COLO668 (cell line): ENCODE data around the gene LSG1.
"Not testable (repeated sequence)": the region's sequence is repeated elsewhere in the genome, so short reads cannot be mapped to it uniquely, and the experiment has no call there.

ENCODE experiments used
- DNase-seq: peaks from one replicate; lab custom pipeline; 2025; ENCODE audit not compliant: unreplicated experiment; lab: John Stamatoyannopoulos, UW

LSG1 gene

GRCh38 chr3:194658477-194659242 is 13.3 kb downstream of the LSG1 start:
- no peak for DNase-seq

- peak; percentile 24 for DNase-seq
Observed at GRCh38 chr3:194657439-194657838, 14.6 kb downstream of the LSG1 start.

- DNase-seq, result no peak
Observed at GRCh38 chr3:194654443-194654842, 17.5 kb downstream of the LSG1 start.

DNA sequence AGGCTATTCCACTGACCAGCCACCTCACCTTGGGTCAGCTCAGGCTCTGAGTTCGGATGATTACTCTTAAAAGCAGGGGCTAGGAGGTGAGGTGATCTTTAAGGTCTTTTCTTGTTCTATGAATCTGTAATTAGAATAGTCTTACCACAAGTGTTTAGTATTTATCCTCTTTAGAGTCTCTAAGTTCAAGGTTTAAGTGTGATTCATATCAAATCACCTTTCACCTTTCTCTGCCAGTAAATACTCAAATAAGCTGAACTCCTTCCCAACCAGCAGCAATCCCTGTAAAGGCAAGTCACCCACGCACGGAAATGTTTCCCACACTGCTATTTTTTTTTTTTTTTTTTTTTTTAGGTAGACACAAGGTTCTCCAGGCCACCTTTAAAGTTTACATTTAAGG is 24.2 kb downstream of the LSG1 start:
- DNase-seq, result no peak

GRCh38 chr3:194642769-194643168 is 29.2 kb downstream of the LSG1 start:
- no peak for DNase-seq

GRCh38 chr3:194640829-194641228 is 31.2 kb downstream of the LSG1 start:
- DNase-seq, result no peak

- no peak for DNase-seq
Observed at GRCh38 chr3:194638991-194639605, 32.9 kb downstream of the LSG1 start.

DNA sequence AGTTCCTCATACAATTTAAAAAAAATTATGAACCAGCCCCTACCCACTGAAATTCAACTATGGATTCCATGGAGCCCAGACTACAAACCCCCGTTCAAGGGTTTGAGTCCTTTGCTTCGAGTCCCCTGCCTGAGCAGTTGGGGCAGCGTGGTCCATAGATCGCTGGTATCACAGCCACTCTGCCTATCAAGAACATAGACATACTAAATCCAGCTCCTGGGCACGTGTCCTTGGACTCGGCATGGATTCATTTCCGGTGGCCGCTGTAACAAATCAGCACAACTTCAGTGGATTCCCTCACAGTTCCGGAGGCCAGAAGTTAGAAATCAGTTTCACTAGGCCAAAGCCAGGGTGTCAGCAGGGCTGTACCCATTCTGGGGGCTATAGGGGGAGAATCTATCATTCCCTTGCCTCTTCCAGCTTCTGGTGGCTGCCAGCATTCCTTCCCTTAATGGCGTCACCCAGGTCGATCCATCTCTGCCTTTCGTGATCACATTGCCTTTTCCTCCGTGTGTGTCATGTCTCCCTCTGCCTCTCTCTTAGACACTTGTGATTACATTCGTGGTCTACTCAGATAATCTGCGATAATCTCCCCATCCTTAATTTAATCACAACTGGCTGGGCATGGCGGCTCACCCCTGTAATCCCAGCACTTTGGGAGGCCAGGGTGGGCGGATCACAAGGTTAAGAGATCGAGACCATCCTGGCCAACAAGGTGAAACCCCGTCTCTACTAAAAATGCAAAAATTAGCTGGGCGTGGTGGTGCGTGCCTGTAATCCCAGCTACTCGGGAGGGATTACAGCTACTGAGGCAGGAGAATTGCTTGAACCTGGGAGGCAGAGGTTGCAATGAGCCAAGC is 34.2 kb downstream of the LSG1 start:
- no peak for DNase-seq

- DNase-seq, result no peak
Observed at GRCh38 chr3:194637066-194637465, 34.9 kb downstream of the LSG1 start.

- DNase-seq, result peak; percentile 69
Observed at GRCh38 chr3:194633349-194634004, 38.5 kb downstream of the LSG1 start, which contains the start of gene TMEM44. TMEM44 (minus strand) TSS chr3:194633419; CDS start chr3:194633215, 204 bp downstream.

DNA sequence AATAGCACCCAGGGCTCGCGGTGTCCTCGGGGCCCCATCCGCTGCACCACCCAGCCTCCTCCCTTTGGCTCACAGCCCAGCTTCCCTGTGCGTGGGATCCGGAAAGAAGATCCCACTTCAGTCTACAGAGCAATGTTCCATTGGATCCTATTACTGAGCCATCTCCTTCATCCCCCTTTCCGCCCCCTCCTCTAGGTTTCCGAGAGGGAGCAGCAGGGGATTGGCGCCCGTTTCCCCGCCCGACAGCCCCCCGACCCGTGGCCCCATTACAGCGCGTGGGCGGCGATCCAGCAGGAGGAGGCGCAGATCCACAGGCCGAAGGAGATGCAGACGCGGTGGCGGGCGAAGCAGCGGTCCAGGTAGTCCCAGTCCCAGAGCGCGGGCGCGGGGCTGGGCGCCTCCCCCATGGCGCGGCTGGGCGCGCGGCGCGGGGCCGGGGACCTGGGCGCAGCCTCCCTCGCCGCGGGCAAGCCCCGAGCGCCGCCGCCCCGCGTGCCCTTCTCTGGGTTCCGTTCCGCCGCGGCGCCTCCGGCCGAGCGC is 39.1 kb downstream of the LSG1 start:
- DNase-seq, result peak; percentile 51

DNA sequence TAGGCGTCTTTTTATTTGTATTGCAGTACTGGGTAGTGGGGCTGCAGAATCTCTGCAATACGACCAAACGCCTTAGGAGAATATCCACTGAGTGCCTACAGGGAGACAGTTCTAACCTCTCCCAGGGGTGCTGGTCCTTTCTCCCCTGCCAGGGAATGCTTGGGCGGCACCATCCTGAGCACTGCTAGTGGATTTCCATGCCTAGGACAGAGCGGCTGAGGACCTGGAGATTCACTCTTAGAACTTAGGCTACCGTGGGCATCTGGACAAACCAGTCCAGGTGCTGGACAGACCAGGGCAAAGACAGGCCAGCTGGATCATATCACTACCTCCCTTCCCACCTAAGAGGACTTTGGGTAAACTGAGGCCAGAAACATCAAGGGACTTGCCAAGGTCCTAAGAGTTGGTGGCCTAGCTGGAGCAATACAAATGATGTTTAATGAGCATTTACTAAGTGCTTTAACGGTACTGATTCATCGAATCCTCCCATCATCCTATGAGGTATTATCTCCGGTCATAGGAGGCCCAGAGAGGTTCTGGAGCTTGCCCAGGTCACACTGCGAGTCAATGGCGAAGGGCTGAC is 39.7 kb downstream of the LSG1 start:
- no peak for DNase-seq

- DNase-seq, result no peak
Observed at GRCh38 chr3:194631696-194632095, 40.3 kb downstream of the LSG1 start.

- DNase-seq, result not testable (repeated sequence)
Observed at GRCh38 chr3:194630681-194631080, 41.3 kb downstream of the LSG1 start.

- DNase-seq, result no peak
Observed at GRCh38 chr3:194624956-194625355, 47.0 kb downstream of the LSG1 start.

DNA sequence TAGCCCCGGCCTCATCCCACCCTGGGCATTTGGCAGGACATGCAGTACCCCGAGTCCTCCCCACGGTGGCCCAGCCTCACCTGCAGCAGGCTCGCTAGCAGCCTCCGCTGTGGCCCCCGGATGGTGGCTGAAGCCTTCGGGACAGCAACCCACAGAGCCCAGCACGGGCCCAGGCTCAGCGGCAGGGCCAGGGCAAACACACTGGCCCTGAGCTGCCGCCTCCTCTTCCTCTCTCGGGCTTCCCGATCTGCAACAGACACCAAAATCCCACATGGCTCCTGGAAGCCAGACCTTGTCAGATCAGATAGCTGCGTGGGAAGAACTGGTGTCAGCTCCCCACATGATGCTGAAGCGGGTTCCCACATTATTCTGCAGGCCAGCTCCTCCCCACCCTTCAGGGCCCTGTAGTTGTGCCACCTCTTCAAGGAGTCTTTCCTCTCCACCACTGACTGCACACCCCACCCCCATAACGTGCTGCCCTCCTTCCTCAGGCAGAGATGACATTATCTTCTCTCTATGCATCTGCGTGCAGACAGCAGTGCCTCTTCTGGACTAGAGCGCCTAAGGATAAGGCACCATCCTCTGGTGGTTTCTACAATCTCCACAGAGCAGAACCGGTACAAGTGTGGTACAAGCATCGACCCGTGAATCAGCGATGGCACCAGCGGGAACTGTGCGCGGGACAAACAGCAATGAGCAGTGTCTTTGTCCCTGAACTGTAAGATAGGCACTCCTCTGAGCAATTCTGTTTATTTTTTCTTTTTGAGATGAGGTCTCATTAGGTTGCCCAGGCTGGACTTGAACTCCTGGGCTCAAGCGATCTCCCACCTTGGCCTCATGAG is 48.3 kb downstream of the LSG1 start:
- no peak for DNase-seq

DNA sequence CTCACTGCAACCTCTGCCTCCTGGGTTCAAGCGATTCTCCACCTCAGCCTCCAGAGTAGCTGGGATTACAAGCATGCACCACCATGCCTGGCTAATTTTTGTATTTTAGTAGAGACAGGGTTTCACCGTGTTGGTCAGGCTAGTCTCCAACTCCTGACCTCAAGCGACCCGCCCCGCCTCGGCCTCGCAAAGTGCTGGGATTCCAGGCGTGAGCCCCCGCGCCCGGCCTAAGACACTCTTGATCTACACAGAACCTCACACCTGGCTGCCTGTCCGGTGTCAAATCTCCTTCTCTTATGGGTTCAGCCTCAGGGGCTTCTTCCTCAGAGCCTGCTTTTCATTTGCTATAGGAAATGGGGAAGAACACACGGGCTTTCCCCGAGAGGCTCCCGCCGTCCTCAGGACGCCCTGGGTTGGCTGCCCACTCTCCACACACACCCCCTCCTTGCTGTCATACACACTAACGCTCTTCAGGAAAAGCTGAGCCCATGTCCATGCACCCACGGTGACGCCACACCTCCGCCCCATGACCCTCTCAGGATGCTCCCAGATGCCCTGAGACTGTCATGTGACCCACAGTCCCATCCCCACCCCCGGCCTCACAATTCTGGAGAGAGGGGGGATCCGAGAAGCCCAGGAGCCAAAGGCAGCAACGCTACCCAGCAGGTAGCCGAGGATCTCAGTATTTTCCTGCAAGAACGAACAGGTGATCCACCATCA is 49.2 kb downstream of the LSG1 start:
- DNase-seq, result no peak

GRCh38 chr3:194621947-194622346 is 50.0 kb downstream of the LSG1 start:
- no peak for DNase-seq

- DNase-seq, result no peak
Observed at GRCh38 chr3:194620196-194620595, 51.8 kb downstream of the LSG1 start.
